HG02938 (cell line): ENCODE measurements around the gene EEF1AKMT1.
"Not testable (repeated sequence)": the region's sequence is repeated elsewhere in the genome, so short reads cannot be mapped to it uniquely, and the experiment has no call there.

Experiments
- ATAC-seq: cut with Tn5 transposase; IDR thresholded peaks from one replicate; pipeline ENCODE4 v1.9.1; 2021; ENCODE audit warnings: mild to moderate bottlenecking, moderate library complexity; ENCODE audit not compliant: unreplicated experiment

The EEF1AKMT1 gene

DNA sequence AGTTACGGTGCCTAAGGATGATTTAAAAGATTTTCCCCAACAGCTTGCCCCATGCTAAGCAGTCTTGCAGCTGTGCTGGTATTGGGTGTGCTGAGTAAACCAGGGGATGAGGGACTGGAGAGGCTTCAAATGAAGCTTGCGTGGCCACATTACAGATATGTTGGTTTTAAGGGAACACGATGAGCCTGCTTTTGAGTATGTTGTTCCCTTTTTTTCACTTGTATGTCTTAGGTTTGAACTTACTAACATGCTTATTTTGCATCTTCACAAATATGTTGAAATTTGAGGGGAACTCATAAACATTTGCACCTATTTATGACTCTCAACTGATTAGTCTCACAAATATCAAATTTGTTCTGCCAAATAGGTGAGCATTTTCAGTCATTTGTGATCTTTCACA is 72.3 kb downstream of the EEF1AKMT1 start:
- no peak for ATAC-seq

DNA sequence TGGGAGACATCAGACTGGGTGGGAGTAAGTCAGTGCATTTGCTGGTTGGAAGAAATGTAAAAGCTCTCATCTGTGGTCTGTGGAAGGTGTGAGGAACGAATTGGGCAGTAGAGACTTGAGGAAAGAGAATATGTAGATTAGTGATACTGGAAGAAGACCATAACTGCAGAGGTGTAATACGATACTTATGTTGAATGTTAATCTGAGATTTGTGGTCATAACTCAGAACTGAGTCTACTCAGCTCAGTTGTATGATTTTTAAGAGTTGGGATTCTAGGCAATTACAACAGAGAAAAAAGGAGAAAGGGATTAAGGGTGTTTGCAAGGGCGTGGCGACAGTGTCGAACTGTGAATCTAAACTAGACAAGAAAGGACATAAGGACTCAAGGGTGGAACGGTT is 73.5 kb downstream of the EEF1AKMT1 start:
- ATAC-seq: no peak

DNA sequence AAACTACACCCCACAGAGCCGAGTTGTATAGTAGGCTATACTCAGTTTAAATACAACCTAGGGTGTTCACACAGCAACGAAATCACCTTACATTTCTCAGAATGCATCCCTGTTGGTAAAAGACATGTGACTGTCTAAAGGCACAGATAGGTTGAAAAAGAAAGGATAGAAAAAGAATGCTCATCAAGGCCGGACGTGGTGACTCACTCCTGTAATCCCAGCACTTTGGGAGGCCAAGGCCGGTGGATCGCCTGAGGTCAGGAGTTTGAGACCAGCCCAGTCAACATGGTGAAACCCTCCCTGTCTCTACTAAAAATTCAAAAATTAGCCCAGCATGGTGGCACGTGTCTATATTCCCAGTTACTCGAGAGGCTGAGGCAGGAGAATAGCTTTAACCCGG is 74.0 kb downstream of the EEF1AKMT1 start:
- no peak for ATAC-seq

DNA sequence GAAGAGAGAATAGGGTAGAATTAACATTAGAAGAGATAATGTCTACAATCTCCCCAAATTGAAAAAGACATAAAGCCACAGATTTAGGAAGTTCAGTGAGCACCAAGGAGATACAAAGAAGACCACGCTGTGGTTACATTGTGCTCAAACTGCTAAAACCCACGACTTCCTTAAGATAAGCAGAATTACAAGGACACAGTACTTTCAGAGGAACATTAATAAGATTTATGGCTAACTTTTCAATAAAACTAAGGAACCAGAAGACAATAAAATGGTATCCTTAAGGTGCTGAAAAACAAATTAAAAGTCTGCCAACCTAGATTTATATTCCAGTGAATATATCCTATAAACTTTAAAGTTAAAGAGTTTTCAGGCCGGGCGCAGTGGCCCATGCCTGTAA is 77.7 kb downstream of the EEF1AKMT1 start:
- ATAC-seq: no peak

DNA sequence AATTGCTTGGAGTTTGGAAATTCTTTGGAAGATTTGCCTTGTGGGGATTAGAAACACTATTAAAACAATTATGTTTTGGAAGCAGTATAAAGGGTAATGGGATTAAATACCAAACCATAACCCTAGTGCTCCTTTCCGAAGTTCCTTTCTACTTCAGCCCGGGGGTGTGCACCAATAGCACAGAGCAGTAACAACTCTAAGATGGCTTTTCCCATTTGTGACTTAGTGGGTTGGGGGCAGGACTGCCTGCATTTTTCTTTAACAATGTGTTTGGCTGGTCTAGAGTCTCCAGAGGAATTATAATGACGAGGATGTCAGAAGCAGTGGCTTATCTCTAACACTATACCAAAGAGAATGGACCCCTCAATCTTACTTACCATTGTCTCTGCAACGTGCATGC is 82.1 kb downstream of the EEF1AKMT1 start:
- ATAC-seq: no peak

DNA sequence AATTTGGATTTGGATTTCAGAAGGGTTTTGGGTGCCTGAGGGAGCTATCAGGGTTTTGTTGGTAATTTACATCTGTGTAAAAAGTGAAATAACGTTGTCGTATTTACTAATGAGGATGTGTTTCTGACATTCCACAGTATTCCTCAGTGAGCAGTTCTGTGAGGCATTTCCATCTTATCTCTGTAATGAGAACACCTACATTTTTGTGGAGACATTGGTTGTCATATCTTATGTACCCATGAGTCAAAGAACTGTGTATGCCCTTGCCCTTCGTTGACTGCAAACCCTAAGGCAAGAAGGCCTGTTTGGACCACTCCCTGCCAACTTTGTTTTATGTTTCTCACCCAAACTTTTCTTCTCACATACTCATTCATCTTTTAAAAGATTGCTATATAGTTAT is 84.5 kb downstream of the EEF1AKMT1 start:
- no peak for ATAC-seq

DNA sequence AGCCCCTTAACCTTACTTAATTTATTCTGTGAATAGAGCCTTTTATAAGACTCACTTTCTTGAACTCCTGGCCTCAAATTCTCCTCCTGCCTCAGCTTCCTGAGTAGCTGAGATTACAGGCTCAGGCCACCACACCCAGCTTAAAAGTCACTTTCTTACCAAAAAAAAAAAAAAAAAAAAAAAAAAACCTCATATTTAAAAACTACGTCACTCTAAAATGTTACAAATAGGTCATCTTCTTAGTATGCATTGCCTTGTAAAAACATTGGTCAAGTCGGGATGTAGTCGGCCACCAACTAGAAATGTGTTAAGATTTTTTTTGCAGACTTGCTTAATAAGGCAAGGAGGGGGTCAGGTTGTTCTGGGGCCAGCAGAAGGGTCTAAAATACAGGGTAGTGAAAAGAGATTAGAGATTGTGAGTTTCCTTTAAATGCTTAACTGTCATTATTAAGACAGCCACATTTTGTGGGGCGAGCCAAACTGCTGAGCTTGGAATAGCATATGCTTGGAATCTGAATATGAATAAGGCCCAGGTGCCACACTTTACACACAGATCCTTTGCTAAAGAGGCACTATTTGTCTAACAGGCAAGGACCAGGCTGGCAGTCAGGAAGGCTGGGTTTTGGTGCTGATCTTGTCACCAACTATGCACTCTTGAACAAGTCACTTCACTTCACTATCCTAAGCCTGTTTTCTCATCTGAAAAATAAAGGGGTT is 86.7 kb downstream of the EEF1AKMT1 start:
- no peak for ATAC-seq

DNA sequence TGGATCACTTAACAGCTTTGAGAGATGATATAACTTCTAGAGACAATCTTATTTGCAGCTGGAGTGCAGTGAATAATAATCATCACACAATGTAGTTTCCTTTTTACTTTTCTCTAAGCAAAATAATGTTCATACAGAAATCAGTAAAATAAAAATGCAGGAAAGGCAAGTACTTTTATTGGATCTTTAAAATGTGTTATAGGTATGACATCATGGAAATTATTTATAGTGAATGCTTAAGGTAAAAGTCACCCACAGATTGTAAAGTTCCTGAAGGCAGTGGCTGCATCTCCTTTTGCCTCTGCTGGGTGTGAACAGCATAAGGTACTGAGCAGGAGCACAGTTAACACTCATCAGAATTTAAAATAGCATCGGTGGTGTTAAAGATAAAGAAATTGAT is 87.6 kb downstream of the EEF1AKMT1 start:
- no peak for ATAC-seq

DNA sequence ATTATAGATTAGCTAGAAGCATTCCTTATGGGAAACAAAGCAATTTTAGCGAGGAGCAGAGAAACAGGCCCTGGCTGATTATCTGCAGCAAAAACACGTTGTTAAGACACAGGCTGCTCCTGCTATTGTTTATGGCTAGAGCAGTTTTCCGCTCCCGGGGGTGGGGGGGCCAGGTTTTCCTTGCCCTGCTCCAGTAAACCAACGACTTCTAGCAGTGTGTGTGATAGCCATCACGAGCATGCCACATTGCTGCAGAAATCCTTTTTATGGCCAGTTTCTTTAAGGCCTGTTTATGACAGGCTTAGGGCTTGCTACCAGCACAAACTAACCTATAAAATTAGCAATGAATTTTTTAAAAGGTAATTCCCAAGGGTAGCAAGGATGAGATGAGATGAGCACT is 88.7 kb downstream of the EEF1AKMT1 start:
- ATAC-seq: no peak

DNA sequence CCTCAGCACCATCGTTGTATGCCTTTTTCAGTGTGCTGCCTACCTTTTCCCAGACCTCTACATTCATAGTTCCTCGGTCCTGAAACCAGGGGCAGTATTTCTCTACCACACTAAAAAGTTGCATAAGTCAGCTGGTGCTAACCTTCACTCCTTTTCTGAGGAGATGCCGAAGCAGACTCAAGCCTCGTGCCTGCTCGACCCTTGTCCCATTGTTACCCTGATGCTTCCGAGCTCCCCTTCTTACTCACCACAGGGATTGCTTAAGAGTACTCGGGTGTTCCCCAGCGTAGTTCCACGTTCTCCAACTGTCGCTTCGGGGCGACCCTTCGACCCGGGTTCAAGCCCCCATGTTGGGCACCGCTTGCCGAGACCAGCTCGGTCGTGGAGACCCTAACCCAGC is 89.2 kb downstream of the EEF1AKMT1 start:
- ATAC-seq: no peak

DNA sequence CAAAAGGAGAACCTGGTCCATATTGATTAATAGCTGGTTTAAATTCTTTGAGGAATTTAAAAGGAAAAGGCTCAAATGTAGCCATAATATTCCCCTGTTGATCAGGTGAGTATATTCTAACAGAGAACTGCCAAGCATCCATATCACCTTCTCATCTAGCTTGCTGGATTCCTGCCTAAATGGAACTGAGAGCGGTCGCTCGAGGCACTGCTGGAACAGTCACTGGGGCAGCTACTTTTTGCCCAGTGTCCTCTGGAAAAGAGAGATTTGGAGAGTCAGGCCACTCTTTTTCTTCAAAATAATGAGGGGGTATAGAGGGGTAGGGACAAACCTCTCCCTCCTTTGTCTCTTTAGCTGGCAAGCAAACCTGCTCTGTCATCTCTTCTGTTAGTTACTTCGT is 89.7 kb downstream of the EEF1AKMT1 start:
- ATAC-seq: no peak

DNA sequence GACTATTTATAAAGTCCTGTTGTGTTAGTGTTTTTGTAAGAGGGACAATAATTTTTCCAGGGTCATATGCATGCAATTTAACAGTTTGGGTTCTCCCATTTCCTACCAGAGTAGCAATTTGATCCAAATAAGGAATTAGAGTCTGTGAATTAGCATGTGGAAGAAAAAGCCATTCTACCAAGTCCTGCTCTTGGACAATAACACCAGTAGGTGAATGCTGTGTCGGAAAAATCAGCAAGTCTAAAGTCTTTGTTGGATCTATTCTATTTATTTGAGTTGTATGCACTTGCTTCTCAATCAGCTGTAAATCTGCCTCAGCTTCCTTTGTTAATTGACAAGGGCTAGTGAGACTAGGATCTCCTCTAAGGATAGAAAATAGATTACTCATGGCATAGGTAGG is 91.7 kb downstream of the EEF1AKMT1 start:
- ATAC-seq: no peak

DNA sequence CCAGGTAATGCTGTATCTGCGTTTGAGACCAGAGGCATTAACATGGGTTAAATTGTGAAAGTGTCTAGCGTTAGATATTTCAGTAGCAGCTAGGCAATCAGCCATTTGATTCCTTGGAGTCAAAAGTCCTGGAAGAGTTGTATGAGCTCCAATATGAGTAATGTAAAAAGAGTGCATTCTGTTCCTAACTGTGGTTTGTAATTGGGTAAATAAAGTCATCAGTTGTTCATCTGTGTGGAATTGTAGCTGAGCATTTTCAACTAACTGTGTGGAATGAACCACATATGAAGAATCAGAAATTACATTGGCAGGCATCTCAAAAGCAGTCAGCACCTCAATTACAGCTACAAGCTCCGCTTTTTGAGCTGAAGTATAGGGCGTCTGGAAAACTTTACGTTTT is 92.3 kb downstream of the EEF1AKMT1 start:
- not testable (repeated sequence) for ATAC-seq

DNA sequence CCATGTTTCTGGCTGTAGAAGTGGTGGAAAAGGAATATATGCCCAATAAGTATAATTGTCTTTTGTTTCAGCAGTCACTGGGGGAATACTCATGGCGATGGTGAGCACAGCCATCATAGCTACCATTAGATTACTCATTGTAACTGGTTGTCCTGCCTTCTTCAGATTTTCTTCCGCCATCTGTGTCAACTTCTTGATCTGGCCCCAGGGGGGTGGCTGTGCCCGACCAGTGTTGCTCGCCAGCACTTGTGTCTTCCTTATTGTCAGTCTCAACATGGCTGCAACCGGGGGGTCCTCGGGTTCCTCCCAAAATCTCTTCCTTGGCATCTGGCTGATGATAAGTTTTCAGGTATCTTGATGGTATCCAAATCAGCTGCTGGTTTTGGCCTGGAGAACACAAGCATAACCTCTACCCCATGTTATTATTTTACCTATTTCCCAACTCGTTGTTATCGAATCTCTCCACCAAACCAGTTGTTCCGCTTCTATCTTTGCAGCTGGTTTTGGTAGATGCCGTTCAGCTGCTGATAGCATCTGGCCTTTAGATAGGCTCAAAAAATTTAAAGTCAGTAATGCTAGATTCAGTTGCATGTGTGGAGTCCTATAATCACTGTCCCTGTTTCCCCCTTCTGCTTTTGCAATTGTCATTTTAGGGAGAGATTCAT is 93.2 kb downstream of the EEF1AKMT1 start:
- ATAC-seq: no peak

DNA sequence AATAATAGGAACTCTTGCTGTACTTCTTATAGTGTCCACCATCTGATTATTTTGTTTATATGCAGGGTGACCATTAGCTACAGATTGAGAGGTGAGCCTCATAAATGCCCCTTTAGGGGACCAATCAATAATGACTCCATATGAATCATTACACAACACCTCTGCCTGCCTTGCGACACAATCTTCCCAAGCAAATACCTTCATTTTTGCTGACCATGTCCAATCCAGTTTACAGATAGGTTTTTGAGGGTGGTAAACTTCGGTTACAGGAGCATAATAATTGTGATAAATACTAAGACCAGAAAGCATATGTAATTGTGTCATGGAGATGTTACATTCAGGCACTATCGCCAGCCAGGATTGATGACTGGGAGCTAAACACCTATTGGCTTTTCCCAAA is 93.9 kb downstream of the EEF1AKMT1 start:
- no peak for ATAC-seq
